GM12892 (cell line): ENCODE results near the gene SLC18B1.

Experiments
- POLR2A ChIP-seq: IDR thresholded peaks from 2 replicates; pipeline ENCODE4 v1.6.1; 2011; ENCODE audit warnings: low read depth, low read length, control low read depth
- POLR2AphosphoS5 ChIP-seq: IDR thresholded peaks from 2 replicates; pipeline ENCODE4 v1.6.1; 2011; ENCODE audit warnings: low read depth, low read length, control low read depth
- TAF1 ChIP-seq: IDR thresholded peaks from 2 replicates; pipeline ENCODE4 v1.6.1; 2011; ENCODE audit warnings: low read depth, mild to moderate bottlenecking, control low read depth, low read length, borderline replicate concordance

- no peak for TF ChIP-seq TAF1
- no peak for TF ChIP-seq POLR2A
- TF ChIP-seq POLR2AphosphoS5: no peak
Measured at GRCh38 chr6:132719736-132720448, 78.5 kb downstream of the SLC18B1 start.
